Measurements from ENCODE around the gene ACOX2. TPM values are rescaled to one million over a fixed set of nuclear protein-coding genes. Genes with fewer than 3 reads are reported as not detected.

Gene ACOX2
- total RNA-seq, 1 donor from 2014 or later, result 32.6 TPM

- Histone ChIP-seq H3K4me1 (no peaks in the 10 kb centered on the region), H3K27ac (no peak overlapping the region), H3K9me3 (no peaks in the 10 kb centered on the region), H3K36me3 (no peaks in the 10 kb centered on the region), H3K27me3 (no peaks in the 10 kb centered on the region), H3K4me3 (no peak overlapping the region)
- no peak for DNase-seq (ENCODE audit: low spot score in 2 of 2)
- intact Hi-C loops (cut with DNase I), result no loop called here
- no peak for TF ChIP-seq CTCF (IDR thresholded peaks at IDR 0.05)
Observed at GRCh38 chr3:58471025-58471887, 65.7 kb downstream of the ACOX2 start.

- H3K27me3 ChIP-seq, result no peaks in the 10 kb centered on the region
- intact Hi-C loops (cut with DNase I), result no loop called here
- H3K27ac ChIP-seq, result no peak overlapping the region
- no peak for DNase-seq (ENCODE audit: low spot score in 2 of 2)
- no peaks in the 10 kb centered on the region for H3K9me3 ChIP-seq
- no peaks in the 10 kb centered on the region for H3K4me1 ChIP-seq
- no peaks in the 10 kb centered on the region for H3K36me3 ChIP-seq
- TF ChIP-seq CTCF (IDR thresholded peaks at IDR 0.05), result no peak
- H3K4me3 ChIP-seq, result no peak overlapping the region
Observed at GRCh38 chr3:58470363-58471024, 66.5 kb downstream of the ACOX2 start.

- Histone ChIP-seq H3K4me1 (no peaks in the 10 kb centered on the region), H3K9me3 (no peaks in the 10 kb centered on the region), H3K36me3 (no peaks in the 10 kb centered on the region), H3K27ac (no peak overlapping the region), H3K4me3 (no peak overlapping the region), H3K27me3 (no peaks in the 10 kb centered on the region)
- DNase-seq (ENCODE audit: low spot score in 2 of 2), result no peak
- intact Hi-C loops (cut with DNase I), result no loop called here
- TF ChIP-seq CTCF (IDR thresholded peaks at IDR 0.05), result no peak
Observed at GRCh38 chr3:58469096-58469495, 67.9 kb downstream of the ACOX2 start.

GRCh38 chr3:58466899-58467563 is 70.0 kb downstream of the ACOX2 start:
- Histone ChIP-seq H3K4me1 (peaks cover 0 to 2% of the 10 kb centered on the region in 2 donors), H3K9me3 (no peaks in the 10 kb centered on the region), H3K27me3 (no peaks in the 10 kb centered on the region), H3K27ac (no peak overlapping the region), H3K36me3 (no peaks in the 10 kb centered on the region), H3K4me3 (no peak overlapping the region)
- intact Hi-C loops (cut with DNase I), result no loop called here
- no peak for DNase-seq (ENCODE audit: low spot score in 2 of 2)
- TF ChIP-seq CTCF (IDR thresholded peaks at IDR 0.05), result no peak

GRCh38 chr3:58464866-58465265 is 72.1 kb downstream of the ACOX2 start:
- Histone ChIP-seq H3K27ac (no peak overlapping the region), H3K36me3 (no peaks in the 10 kb centered on the region), H3K4me1 (peaks cover 0 to 2% of the 10 kb centered on the region in 2 donors), H3K4me3 (no peak overlapping the region), H3K27me3 (no peaks in the 10 kb centered on the region), H3K9me3 (no peaks in the 10 kb centered on the region)
- DNase-seq (ENCODE audit: low spot score in 2 of 2), result no peak
- no peak for TF ChIP-seq CTCF (IDR thresholded peaks at IDR 0.05)
- intact Hi-C loops (cut with DNase I), result no loop called here
